SW 1271 (cell line): Measurements from ENCODE around the gene AP3B1.

Experiments
- DNase-seq, 2 experiments: peaks; one replicate each; lab custom pipeline; 2025; lab: John Stamatoyannopoulos, UW

Gene AP3B1

DNA sequence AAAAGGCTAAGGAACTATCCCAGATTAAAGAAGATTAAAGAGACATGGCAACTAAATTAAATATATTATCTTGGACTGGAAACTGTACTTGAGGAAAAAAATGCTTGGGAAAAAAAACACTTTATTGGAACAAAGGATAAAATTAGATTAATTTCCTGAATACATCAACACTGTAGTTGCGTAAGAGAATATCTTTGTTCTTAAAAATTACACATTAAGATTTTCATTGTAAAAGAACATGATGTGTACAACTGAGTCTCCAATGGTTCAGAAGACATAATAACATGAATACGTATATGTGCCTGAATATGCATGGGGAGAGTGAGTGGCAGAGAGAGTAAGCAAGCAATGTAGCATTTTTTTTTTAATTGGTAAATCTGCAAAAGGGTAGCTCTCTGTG is 2.8 kb downstream of the AP3B1 start:
- no peak for DNase-seq

DNA sequence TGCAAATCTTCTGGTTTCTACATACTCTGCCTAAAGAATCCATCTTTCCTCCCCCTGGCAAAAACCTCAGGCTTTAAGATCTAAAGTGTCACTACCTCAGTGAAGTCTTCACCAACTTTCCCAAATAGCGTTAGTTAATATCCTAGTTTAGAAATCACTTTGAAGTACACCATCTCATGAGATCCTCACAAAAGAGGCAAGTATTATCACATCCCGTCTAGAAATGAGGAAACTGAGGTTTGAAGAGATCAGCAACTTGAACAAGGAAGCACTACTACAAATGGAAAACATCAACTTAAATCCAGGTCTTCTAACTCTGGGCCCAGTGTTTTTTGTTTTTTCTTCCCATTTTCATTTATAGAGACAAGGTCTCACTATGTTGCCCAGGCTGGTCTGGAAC is 4.6 kb downstream of the AP3B1 start:
- DNase-seq, result no peak

DNA sequence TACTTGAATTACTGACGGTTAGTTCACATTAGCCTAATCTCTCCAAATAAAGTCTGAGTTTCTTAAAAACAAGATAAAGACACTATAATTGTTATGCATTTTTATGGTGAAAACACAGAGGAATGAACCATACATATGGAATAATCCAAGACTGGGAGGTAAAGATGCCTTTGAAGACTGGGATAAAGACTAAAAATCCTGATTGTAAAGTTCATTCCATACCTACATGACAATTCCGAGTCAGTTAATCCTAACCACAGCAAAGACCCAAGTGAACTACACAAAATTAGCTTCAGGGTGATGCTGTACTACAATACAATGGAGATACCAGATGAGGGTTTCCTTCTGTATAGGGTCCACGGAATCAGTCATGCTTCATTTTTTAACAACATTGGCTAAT is 6.3 kb downstream of the AP3B1 start:
- no peak for DNase-seq

DNA sequence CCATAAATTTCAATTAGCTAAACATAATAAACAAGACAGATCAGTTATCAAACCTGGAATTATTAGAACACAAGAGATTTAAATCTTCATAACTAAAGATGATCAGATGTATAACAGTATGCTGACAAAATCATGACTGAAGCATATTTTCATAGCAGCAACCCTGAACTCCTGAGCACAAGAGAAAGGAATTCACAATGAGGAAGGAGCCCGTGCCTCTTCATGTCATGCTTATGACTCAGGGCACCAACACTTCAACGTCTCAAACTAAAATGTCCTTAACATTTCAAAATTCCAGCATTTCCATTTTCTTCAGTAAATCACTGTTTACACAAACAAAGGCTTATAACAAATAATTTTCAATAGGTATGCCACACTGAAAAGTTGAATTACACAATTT is 6.7 kb downstream of the AP3B1 start:
- DNase-seq, result peak; percentile 58 to 82

DNA sequence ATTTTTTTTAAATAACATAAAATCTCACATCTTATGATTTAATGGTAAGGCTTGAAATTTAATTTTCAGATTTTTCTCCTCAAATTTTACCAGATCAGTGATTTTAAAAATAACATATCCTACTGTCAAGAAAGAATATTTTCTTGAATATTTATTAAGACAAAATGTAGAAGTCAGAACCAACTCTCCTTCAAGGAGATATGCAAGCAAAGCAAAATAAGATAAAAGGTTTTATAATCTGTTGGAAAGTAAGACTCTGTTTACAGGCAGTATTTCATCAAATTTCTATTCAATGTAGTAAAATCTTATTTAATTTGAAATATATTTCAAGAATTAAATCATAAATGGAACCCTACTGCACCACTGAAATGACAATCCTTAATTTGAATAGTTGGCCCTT is 7.3 kb downstream of the AP3B1 start:
- no peak for DNase-seq

DNA sequence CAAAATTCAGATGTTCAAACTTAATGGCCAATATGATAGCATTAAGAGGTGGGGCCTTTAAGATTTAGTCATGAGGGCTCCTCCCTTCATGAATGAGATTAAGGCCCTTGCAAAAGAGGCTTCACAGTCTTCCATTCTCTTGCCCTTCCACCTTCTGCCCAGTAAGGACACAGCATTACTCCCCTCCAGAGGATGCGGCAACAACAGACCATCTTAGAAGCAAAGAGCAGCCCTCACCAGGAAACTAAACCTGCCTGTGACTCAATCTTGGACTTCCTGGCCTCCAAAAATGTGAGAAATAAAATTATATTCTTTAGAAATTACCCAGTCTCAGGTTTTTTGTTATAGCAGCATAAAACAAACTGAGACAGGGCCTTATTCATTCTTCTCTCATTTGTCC is 8.2 kb downstream of the AP3B1 start:
- no peak for DNase-seq

DNA sequence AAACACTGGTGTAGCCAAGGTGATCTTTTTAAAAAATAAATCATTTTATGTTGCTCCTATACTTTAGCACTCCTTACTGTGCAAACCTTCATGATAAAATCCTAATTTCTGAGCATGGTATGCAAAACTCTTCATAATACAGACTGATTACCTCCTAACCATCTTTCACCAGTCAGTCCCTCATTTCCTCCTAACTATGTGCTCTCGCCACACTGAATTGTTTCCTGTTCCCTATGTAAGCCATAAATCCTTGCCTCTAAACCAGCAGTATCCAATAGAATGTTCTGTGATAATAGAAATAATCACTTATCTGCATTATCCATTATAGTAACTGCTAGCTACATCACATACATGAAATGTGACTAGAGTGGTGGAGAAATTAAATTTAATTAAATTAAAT is 10.7 kb downstream of the AP3B1 start:
- no peak for DNase-seq

DNA sequence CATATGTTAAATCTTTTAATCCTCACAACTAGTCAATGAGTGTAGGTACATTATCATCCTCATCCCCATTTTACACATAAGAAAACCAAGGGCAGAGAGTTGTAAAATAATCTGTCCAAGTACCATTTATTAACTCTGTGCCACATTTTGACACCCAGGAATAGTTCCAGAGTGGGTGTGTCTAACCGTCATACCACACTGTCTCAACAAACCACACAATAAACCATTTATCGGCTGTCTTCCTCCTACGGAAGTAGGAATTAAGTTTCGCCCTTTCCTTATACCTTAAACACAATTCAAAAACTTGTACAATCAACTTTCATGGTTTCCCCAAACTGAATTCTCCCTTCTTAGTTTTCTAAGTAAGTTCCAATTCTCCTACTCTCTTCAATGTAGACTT is 11.4 kb downstream of the AP3B1 start:
- no peak for DNase-seq

DNA sequence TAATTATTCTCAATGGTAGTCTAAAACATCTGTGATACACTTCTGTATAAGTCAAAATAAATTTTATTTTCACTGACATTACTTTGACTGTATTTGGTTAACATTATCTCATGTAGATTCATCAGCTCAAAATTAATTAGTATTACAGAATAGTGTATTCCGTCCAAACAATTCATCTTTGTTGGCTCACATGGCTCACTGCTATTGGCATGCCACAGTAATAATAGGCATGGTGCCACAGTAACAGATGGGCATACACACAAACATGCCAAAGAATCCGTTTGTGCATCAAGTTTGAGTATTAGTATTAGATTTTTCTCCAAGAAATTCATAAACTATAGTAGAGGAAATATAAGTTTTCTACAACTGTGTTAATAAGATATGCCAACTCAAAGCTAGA is 14.2 kb downstream of the AP3B1 start:
- no peak for DNase-seq

DNA sequence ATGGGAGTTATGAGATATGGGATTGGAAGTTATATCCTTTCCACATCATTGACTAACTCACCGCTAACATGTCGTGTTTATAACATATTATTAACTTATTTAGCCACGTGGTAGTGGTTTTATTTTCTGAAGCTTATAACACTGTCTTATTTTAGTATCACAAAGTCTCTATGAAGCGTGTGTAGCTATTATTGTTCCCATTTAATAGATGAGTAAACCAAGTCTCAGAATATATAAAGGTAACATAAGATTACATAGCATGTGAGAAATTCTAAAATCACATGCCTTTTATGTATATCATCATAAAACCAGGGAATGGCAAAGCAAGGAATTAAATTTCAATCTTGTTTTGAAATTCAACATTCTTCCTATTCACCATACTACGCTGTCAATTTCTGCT is 15.3 kb downstream of the AP3B1 start:
- no peak for DNase-seq

DNA sequence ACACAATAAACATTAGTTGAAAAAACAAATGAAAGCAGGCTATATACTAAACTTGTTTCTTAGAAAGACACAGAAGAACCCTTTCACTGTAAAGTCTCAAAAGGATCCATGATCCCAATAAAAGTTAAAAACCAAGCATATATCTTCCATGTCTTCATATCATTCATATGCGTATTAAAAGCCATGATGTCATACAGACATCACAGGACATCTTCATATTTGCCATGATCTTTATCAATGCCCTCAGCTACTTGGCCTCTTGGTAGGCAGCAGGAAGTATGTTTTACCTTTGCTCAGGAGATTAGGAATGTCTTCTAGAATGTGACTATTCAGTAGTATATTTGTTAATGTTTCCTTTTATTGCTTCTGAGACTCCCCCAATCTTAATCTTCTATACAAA is 16.8 kb downstream of the AP3B1 start:
- DNase-seq, result no peak

DNA sequence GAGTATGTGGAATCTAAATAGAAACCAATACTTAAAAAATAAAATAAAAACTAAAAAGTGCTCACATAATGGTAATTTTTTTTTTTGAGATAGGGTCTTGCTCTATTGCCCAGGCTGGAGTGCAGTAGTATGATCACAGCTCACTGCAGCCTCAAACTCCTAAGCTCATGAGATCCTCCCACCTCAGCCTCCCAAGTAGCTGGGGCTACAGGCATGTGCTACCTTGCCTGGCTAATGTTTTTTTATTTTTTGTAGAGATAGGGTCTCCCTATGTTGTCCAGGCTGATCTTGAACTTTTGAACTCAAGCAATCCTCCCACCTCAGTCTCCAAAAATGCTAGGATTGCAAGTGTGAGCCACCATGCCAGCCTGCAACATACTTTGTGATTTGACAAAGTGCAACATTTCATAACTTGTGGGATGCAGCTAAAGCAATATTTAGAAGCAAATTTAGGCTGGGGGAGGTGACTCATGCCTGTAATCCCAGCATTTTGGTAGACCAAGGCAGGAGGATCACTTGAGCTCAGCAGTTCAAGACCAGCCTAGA is 18.4 kb downstream of the AP3B1 start:
- no peak for DNase-seq

DNA sequence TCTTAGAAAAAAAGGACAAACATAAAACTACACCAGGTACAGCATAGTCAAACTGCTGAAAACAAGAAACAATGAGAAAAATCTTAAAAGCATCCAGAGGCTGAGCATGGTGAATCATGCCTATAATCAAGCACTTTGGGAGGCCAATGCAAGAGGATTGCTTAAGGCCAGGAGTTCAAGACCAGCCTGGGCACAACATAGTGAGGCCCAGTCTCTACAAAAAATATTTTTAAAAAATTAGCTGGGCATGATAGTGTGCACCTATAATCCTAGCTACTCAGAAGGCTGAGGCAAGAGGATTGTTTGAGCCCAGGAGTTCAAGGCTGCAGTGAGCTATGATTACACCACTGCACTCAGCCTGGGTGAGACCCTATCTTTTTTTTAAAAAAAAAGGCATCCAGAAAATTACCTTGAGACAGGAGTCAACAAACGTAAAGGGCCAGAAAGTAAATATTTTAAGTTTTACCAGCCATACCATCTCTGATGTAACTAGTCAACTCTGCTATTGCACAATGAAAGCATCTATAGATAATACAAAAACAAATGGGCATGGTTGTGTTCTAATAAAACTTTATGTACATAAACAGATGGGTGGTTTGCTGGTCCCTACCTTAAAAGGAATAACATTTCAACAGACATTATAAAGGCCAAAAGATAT is 19.8 kb downstream of the AP3B1 start:
- no peak for DNase-seq

DNA sequence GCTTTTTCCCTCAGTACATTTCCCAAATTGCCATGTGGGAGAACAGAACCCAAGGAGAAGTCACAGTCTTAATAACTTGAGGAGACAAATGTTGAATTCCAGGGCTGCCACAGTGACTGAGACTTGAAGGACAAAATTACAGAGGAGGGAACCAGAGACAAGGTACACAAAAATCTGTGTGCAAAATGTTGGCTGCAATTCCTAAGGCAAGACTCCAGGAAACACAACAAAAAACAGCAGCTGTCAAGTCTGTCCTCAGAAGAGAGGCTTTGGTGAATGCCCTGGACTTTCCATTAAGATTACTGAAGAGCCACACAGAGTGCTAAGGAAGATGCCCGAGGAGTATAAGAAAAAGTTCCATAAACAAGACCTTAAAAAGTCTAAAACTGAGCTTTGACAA is 21.1 kb downstream of the AP3B1 start:
- no peak for DNase-seq

DNA sequence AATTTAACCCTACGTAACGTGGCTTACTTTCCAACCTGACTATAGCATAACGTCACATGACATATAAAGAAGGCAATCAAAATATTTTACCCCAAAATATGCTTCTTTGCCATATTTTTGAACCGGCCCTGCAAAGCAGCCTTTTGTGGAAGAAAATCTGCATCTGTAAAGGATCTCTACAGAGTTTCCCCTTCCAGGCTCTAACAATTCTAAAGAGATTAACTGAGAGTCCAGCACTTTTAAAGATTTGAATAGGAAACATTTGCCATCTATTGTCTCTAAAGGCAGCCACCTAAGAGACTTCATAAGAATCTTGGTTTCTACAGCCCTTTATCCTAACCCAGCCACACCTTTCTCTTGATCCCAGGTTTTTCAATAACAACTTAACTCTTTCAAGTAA is 22.7 kb downstream of the AP3B1 start:
- DNase-seq, result no peak

DNA sequence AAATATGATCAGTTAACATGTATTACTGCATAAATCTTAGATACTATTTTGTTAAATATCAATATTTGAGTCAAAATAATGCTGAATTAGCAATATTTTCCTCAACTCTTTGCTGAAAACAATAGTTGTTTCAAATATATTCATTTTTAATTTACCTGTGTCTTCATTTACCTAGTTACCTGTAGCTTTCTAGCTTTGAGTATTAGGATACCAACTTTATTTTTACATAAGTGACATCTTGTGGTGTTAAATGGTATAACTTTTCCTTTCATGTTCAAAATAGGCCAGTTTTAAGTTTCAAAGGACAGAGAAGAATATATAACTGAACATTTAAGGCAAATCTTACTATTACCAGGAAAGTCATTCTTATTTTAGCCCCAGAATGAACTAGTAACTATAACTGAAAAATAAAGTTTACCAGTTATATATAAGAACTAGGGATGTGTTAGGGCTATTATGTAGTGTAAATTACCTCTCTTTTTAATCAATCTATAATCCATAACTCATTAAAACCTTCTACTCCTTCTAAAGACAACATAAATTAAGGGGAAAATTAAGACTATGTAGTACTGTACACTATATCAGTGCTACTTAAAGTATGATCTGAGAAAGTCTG is 25.3 kb downstream of the AP3B1 start:
- peak in 1 of 2 experiments; percentile 48 for DNase-seq

DNA sequence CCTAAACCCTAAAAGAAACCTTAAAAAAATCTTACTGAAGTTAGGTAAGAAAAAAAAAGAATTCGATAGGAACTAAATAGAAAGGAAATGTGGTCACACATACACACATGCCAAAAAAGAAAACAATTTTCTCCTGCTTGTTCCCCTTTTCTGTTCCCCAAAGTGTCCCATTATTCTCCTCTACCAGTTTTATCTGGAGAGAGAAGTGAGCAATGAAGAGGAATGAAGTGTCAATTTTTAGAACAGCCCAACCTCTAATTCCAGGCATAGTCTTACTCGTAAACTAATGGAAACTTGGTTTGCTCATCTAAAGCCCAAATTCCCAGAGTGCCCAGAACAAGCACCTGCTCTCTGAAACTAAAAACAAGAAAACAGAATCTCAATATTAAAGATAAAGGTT is 26.1 kb downstream of the AP3B1 start:
- DNase-seq, result no peak

DNA sequence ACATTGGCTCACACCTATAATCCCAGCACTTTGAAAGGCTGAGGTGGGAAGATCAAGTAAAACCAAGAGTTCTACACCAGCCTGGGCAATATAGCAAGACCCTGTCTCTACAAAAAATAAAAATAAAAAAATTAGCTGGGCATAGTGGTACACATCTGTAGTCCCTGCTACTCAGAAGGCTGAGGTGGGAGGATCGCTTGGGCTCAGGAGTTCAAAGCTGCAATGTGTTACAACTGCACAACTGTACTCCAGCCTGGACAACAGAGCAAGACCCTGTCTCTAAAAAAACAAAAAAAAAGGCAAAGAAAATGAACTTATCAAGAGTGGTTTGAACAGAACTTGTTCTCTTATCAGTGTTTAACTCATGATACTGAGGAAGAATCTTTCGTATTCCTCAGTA is 29.3 kb downstream of the AP3B1 start:
- DNase-seq, result no peak

DNA sequence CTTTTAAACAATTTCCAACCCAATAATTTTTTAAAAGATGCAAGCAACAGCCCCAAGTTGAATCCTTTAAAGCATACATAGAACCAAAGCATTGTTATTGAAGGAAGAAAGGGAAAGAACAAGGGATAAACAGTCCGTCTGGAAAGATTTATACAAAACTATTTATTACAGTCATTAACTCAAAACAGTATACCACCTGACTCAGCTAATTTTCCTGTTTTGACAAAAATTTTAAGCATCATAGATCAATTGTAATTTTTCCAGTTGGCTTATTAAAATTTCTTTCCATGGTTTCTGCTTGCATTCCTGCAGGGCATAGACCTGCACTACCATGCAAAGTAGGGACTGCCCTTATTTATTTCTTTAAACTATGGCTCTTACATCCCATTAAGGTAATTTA is 29.9 kb downstream of the AP3B1 start:
- no peak for DNase-seq

DNA sequence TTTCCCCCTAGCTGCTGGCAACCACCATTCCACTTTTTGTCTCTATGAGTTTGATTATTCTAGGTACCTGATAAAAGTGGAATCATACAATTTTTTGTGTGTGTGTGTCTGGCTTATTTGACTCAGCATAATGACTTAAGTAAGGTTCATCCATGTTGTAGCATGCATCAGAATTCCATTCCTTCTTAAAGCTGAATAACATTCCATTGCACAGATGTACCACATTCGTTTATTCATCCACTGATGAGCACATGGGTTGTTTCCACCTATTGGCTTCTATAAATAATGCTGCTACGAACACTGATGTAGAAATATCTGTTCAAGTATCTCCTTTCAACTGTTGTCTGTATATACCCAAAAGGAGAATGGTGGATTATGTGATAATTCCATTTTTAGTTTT is 33.7 kb downstream of the AP3B1 start:
- DNase-seq, result no peak

DNA sequence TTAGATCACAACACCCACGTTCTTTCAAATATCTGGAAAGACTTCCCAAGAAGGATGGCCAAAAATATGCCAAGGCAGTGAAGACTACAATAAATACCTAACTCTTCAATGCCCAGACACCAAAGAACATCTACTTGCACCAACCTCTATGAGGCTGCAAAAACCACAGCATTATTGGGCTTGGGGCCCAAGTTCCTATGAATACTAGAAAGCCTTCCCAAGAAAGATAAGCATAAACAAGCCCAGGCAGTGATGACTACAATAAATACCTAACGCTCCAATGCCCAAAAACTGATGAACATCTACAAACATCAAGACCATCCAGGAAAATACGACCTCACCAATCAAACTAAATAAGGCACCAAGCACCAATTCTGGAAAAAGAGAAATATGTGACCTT is 41.3 kb downstream of the AP3B1 start:
- DNase-seq, result no peak

DNA sequence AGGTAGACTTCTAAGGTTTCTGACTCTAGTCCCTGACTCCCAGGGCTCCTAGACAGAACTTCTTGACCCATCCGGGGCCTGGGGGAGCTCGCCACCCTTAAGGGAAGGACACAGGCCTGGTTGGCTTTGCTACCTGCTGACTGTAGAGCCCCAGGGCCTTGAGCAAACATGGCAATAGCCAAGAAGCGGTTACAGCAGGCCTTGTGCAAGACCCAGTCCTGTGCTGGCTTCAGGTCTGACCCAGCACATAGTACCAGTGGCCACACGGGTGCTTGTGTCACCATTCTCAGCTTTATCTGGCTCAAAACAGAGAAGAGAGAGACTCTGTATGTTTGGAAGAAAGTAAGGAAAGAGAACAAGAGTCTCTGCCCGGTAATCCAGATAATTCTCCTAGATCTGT is 41.8 kb downstream of the AP3B1 start:
- no peak for DNase-seq

DNA sequence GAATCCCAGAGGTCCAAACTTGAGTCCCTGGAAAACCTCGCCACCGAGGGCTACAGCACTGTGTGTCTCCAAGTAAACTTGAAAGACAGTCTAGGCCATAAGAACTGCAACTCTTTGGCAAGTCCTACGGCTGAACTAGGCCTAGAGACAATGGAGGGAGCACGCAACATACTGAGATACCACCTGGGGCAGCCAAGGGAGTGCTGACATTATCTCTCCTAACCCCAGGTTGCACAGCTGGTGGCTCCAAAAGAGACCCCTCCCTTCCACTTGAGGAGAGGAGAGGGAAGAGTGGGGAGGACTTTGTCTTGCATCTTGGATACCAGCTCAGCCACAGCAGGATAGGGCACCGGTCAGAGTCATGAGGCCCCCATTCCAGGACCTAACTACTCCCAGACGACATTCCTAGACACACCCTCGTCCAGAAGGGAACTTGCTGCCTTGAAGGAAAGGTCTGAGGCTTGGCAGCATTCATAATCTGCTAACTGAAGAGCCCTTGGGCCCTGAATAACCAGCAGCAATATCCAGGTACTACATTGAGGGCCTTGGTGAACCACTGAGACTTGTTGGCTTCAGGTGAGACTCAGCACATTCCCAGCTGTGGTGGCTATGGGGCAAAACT is 42.7 kb downstream of the AP3B1 start:
- no peak for DNase-seq

DNA sequence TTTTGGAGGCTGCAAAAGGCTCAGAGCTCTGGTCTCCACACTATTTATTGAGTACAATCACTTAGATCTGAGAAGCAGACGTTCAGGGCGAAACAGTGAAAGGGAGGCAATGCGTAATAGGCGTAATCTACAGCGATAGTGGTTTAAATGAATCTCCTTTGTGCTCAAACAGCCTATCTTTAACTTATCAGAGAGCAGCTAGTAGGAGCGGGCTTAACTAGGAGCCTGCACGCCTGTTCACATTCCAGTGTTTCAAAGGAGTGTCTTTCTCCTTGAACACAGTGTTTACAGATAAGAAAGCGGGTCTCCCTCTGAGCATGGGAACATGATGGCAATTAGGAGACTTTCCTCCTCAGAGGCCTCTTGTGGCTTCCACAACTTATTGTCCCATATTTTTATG is 49.4 kb downstream of the AP3B1 start:
- DNase-seq, result no peak
